ENCODE measurements around the gene LDLR.
"Not testable (repeated sequence)": the region's sequence is repeated elsewhere in the genome, so short reads cannot be mapped to it uniquely, and the experiment has no call there.

LDLR gene

GRCh38 chr19:11140023-11140538 is 50.8 kb downstream of the LDLR start:
- DNase-seq (ENCODE audit: low read depth in 2 of 2), result not testable (repeated sequence)

- no peak for DNase-seq (ENCODE audit: low read depth in 2 of 2)
These were observed 51.6 kb downstream of the LDLR start for GRCh38 chr19:11140896-11141295.

GRCh38 chr19:11141937-11142527 is 52.8 kb downstream of the LDLR start:
- no peak for DNase-seq (ENCODE audit: low read depth in 2 of 2)

- no peak for DNase-seq (ENCODE audit: low read depth in 2 of 2)
These were observed 53.4 kb downstream of the LDLR start for GRCh38 chr19:11142528-11143171.

- DNase-seq (ENCODE audit: low read depth in 2 of 2), result no peak
These were observed 56.3 kb downstream of the LDLR start for GRCh38 chr19:11145536-11145924.

GRCh38 chr19:11148001-11148400 is 58.7 kb downstream of the LDLR start:
- DNase-seq (ENCODE audit: low read depth in 2 of 2), result no peak

GRCh38 chr19:11151181-11151580 is 61.9 kb downstream of the LDLR start:
- DNase-seq (ENCODE audit: low read depth in 2 of 2), result no peak

GRCh38 chr19:11152318-11153062 is 63.2 kb downstream of the LDLR start:
- no peak for DNase-seq (ENCODE audit: low read depth in 2 of 2)

- DNase-seq (ENCODE audit: low read depth in 2 of 2), result no peak
These were observed 65.4 kb downstream of the LDLR start for GRCh38 chr19:11154683-11155047.

GRCh38 chr19:11155373-11156120 is 66.3 kb downstream of the LDLR start, which contains the start of gene SPC24:
SPC24 (minus strand) TSS chr19:11155782; CDS start chr19:11155776, 6 bp downstream.
- peak; percentile 61 to 80 for DNase-seq (ENCODE audit: low read depth in 2 of 2)

- DNase-seq (ENCODE audit: low read depth in 2 of 2), result no peak
These were observed 70.6 kb downstream of the LDLR start for GRCh38 chr19:11159598-11160439.

- not testable (repeated sequence) for DNase-seq (ENCODE audit: low read depth in 2 of 2)
These were observed 71.1 kb downstream of the LDLR start for GRCh38 chr19:11160440-11160768.

- DNase-seq (ENCODE audit: low read depth in 2 of 2), result no peak
These were observed 75.0 kb downstream of the LDLR start for GRCh38 chr19:11164296-11164695.

- DNase-seq (ENCODE audit: low read depth in 2 of 2), result no peak
These were observed 75.7 kb downstream of the LDLR start for GRCh38 chr19:11164879-11165406.

- no peak for DNase-seq (ENCODE audit: low read depth in 2 of 2)
These were observed 76.3 kb downstream of the LDLR start for GRCh38 chr19:11165486-11166030.

GRCh38 chr19:11166281-11167142 is 77.2 kb downstream of the LDLR start:
- no peak for DNase-seq (ENCODE audit: low read depth in 2 of 2)

- no peak for DNase-seq (ENCODE audit: low read depth in 2 of 2)
These were observed 79.3 kb downstream of the LDLR start for GRCh38 chr19:11168568-11168967.

GRCh38 chr19:11169896-11170678 is 80.8 kb downstream of the LDLR start:
- no peak for DNase-seq (ENCODE audit: low read depth in 2 of 2)

GRCh38 chr19:11171144-11171543 is 81.9 kb downstream of the LDLR start:
- no peak for DNase-seq (ENCODE audit: low read depth in 2 of 2)
